MM.1S (cell line): ENCODE results near the gene COL18A1.

ENCODE experiments used
- DNase-seq: peaks from one replicate; pipeline ENCODE4 v3.0.0-alpha.2; 2015
- H2AFZ ChIP-seq: fragments of 300-600 bp; sonication (generic); 2 replicates; pipeline ENCODE4 v1.6.0; 2016; ENCODE audit warnings: antibody characterized with exemption, low read length
- H3F3A ChIP-seq: fragments of 300-600 bp; sonication (generic); 2 replicates; pipeline ENCODE4 v1.6.1; 2016; ENCODE audit warnings: mild to moderate bottlenecking, antibody characterized with exemption, low read length, moderate library complexity, mixed read lengths; ENCODE audit not compliant: insufficient read depth
- H3K27ac ChIP-seq: fragments of 300-600 bp; sonication (generic); 2 replicates; pipeline ENCODE4 v1.5.1; 2016; ENCODE audit warnings: mild to moderate bottlenecking, low read length
- H3K27me3 ChIP-seq: fragments of 300-600 bp; sonication (generic); replicated peaks from 2 replicates; pipeline ENCODE4 v1.6.0; 2016; ENCODE audit warnings: low read length; ENCODE audit not compliant: insufficient read depth
- H3K36me3 ChIP-seq: fragments of 300-600 bp; sonication (generic); replicated peaks from 2 replicates; pipeline ENCODE4 v1.6.1; 2016; ENCODE audit warnings: mild to moderate bottlenecking, low read length, mixed read lengths; ENCODE audit not compliant: insufficient read depth
- H3K4me1 ChIP-seq: fragments of 300-600 bp; sonication (generic); 2 replicates; pipeline ENCODE4 v1.6.1; 2016; ENCODE audit warnings: low read length, mixed read lengths
- H3K4me2 ChIP-seq: fragments of 300-600 bp; sonication (generic); 2 replicates; pipeline ENCODE4 v1.6.0; 2016; ENCODE audit warnings: low read depth, low read length
- H3K4me3 ChIP-seq: fragments of 300-600 bp; sonication (generic); 2 replicates; pipeline ENCODE4 v1.5.1; 2016; ENCODE audit warnings: low read length, mixed read lengths
- H3K79me2 ChIP-seq: fragments of 300-600 bp; sonication (generic); 2 replicates; pipeline ENCODE4 v1.6.1; 2016; ENCODE audit warnings: mixed run types, low read length, mixed read lengths
- H3K9ac ChIP-seq: fragments of 300-600 bp; sonication (generic); 2 replicates; pipeline ENCODE4 v1.6.1; 2016; ENCODE audit warnings: low read length, mixed read lengths
- H3K9me2 ChIP-seq: fragments of 300-600 bp; sonication (generic); replicated peaks from 2 replicates; pipeline ENCODE4 v1.6.1; 2016; ENCODE audit warnings: mild to moderate bottlenecking, low read length, mixed read lengths; ENCODE audit not compliant: insufficient read depth
- H3K9me3 ChIP-seq: fragments of 300-600 bp; sonication (generic); replicated peaks from 2 replicates; pipeline ENCODE4 v1.6.1; 2016; ENCODE audit warnings: mild to moderate bottlenecking, low read length, mixed read lengths; ENCODE audit not compliant: insufficient read depth
- H4K20me1 ChIP-seq: fragments of 300-600 bp; sonication (generic); 2 replicates; pipeline ENCODE4 v1.6.1; 2016; ENCODE audit warnings: mild to moderate bottlenecking, low read length, moderate library complexity, mixed read lengths; ENCODE audit not compliant: insufficient read depth
- EZH2 ChIP-seq: fragments of 300-600 bp; sonication (generic); optimal IDR thresholded peaks from 2 replicates; pipeline ENCODE3; 2017; ENCODE audit warnings: low read depth, mild to moderate bottlenecking, antibody characterized with exemption, low read length, mixed read lengths
- EZH2phosphoT487 ChIP-seq: fragments of 300-600 bp; sonication (generic); IDR thresholded peaks from 2 replicates; pipeline ENCODE4 v1.6.1; 2018; ENCODE audit warnings: antibody characterized with exemption, low read length
- TF ChIP-seq, protein P1 (sequence below): fragments of 300-600 bp; sonication (generic); IDR thresholded peaks from 2 replicates; pipeline ENCODE4 v1.5.1; 2016; ENCODE audit warnings: antibody characterized with exemption, low read length, mixed read lengths

Gene COL18A1

DNA sequence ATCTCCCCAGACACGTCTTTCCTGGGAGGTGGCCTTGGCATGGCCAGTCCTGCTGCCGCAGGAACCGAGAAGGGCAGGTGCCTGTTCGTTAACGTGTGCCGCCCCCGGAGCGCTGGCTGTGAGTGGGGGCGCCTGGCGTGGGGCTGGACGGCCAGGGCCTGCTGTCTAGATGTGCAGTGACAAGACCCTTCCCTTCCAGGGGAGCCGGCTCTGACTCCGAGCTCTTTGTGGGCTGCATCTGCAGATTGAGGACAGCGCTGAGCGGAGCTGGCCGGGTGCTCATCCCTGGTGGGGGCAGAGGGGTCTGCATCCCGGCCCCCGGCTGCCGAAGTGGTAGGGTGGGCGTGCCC is 13.0 kb downstream of the COL18A1 start:
- Histone ChIP-seq H3K79me2 (no peaks in the 10 kb centered on the region), H3K27ac (no peak overlapping the region), H4K20me1 (no peaks in the 10 kb centered on the region), H3K27me3 (peaks cover 100% of the 10 kb centered on the region), H3K9me3 (no peaks in the 10 kb centered on the region), H3K4me3 (no peak overlapping the region), H3K36me3 (no peaks in the 10 kb centered on the region), H3K9me2 (no peaks in the 10 kb centered on the region), H3K9ac (no peak overlapping the region), H3K4me1 (no peaks in the 10 kb centered on the region), H2AFZ (no peak overlapping the region), H3F3A (no peaks in the 10 kb centered on the region), H3K4me2 (no peak overlapping the region)
- no peak for DNase-seq
- TF ChIP-seq EZH2 (no peak), EZH2phosphoT487 (no peak)
- TF ChIP-seq, protein P1, sequence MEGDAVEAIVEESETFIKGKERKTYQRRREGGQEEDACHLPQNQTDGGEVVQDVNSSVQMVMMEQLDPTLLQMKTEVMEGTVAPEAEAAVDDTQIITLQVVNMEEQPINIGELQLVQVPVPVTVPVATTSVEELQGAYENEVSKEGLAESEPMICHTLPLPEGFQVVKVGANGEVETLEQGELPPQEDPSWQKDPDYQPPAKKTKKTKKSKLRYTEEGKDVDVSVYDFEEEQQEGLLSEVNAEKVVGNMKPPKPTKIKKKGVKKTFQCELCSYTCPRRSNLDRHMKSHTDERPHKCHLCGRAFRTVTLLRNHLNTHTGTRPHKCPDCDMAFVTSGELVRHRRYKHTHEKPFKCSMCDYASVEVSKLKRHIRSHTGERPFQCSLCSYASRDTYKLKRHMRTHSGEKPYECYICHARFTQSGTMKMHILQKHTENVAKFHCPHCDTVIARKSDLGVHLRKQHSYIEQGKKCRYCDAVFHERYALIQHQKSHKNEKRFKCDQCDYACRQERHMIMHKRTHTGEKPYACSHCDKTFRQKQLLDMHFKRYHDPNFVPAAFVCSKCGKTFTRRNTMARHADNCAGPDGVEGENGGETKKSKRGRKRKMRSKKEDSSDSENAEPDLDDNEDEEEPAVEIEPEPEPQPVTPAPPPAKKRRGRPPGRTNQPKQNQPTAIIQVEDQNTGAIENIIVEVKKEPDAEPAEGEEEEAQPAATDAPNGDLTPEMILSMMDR = no peak

DNA sequence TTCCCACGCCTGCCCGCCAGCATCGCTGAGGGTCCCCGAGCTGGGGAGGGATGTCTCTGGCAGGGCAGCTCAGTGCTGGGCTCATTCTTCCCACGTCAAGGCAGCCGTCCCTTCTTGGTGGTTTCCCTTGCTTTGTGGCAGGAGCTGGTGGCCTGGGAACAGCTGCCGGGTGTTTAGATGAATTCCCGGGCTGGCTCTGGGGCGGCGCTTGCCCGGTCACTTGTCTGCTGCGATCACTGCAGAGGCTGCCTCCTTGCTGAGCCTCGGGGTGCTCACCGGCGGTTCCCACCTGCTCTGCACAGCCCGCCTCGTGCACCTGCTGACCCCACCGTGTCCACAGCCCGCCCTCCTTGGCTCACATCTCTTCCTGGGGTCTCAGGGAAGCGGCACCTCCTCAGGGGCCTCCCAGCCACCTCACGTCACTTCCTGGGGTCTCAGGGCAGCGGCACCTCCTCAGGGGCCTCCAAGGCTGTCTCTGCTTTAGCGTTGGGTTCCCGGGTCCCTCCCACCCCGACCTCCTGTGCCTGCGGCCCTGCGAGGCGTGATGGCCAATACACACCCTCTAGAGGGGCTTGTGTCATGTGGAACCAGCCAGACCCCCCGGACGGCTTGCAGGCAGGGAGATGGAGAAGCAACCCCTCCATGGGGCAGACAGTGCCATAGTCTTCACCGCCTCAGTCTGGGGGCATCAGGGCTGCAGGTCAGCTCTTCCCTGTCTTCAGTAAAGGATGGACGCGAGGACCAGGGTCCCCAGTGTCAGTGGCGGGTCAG is 13.5 kb downstream of the COL18A1 start:
- H2AFZ ChIP-seq = no peak overlapping the region
- peaks cover 100% of the 10 kb centered on the region for H3K27me3 ChIP-seq
- H3K4me1 ChIP-seq = no peaks in the 10 kb centered on the region
- TF ChIP-seq, protein P1 = no peak
- no peak for TF ChIP-seq EZH2phosphoT487
- no peak for TF ChIP-seq EZH2
- H3F3A ChIP-seq = no peaks in the 10 kb centered on the region
- no peak overlapping the region for H3K4me3 ChIP-seq
- H3K36me3 ChIP-seq = no peaks in the 10 kb centered on the region
- H3K9me3 ChIP-seq = no peaks in the 10 kb centered on the region
- H3K9ac ChIP-seq = no peak overlapping the region
- no peak for DNase-seq
- no peak overlapping the region for H3K27ac ChIP-seq
- H3K79me2 ChIP-seq = no peaks in the 10 kb centered on the region
- no peaks in the 10 kb centered on the region for H4K20me1 ChIP-seq
- H3K9me2 ChIP-seq = no peaks in the 10 kb centered on the region
- H3K4me2 ChIP-seq = no peak overlapping the region

DNA sequence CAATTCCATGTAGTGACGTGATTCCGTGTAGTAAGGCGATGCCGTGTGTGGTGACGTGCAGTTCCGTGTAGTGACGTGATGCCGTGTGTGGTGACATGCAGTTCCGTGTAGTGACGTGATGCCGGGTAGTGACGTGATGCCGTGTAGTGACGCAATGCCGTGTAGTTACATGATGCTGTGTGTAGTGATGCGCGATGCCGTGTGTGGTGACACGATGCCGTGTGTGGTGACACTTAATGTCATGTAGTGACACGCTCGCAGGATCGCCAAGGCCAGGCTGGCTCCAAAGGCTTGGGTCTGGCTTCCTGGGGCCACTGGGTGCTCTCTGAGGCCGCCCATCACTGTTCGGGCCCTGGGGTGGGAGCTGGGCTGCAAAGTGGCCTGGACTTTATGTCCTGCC is 14.2 kb downstream of the COL18A1 start:
- Histone ChIP-seq H3K9ac (no peak overlapping the region), H3K9me3 (no peaks in the 10 kb centered on the region), H3F3A (no peaks in the 10 kb centered on the region), H3K36me3 (no peaks in the 10 kb centered on the region), H3K4me3 (no peak overlapping the region), H3K9me2 (no peaks in the 10 kb centered on the region), H3K79me2 (no peaks in the 10 kb centered on the region), H3K4me1 (no peaks in the 10 kb centered on the region), H3K27ac (no peak overlapping the region), H3K27me3 (peaks cover 100% of the 10 kb centered on the region), H3K4me2 (no peak overlapping the region), H2AFZ (no peak overlapping the region), H4K20me1 (no peaks in the 10 kb centered on the region)
- DNase-seq = no peak
- TF ChIP-seq, protein P1 = no peak
- TF ChIP-seq EZH2 = no peak
- TF ChIP-seq EZH2phosphoT487 = no peak
